ENCODE measurements around the gene ZNF467. TPM values are rescaled to one million over a fixed set of nuclear protein-coding genes. Genes with fewer than 3 reads are reported as not detected.
A peak's percentile ranks its signal among the peaks of the same experiment; 100 is the strongest.

Gene ZNF467
- total RNA-seq, 1 donor from 2014 or later: 10.1 TPM

DNA sequence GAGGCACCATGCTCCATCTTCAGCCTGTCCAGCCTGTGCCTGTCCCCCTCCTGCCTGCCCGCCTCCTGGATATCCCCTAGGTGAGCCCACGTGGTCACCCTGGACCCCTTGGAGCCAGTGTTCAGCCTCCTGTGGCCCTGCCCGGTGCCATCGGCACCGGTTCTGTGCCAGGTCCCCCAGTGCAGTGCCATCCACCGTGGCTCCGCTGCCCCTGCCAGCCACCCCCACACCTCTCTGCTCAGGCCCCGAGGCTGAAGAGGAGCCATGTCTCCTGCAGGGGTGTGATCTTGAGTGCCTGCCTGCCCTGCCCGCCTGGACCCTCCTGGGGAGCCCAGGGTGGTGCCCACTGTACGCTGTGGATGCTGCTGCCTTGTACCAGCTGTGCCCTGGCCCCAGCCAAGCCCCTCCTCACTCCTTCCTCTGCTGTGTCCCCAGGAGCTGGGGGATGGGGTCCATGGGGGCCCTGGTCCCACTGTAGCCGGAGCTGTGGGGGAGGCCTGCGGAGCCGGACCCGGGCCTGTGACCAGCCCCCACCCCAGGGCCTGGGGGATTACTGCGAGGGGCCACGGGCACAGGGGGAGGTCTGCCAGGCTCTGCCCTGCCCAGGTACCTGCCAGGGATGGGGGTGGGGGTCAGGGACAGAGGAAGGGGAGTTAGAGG lies 38.6 kb upstream of the ZNF467 start:
- intact Hi-C loops (cut with DNase I): no loop called here
- ATAC-seq: peak; percentile 7
- DNase-seq (ENCODE audit: low spot score): no peak

DNA sequence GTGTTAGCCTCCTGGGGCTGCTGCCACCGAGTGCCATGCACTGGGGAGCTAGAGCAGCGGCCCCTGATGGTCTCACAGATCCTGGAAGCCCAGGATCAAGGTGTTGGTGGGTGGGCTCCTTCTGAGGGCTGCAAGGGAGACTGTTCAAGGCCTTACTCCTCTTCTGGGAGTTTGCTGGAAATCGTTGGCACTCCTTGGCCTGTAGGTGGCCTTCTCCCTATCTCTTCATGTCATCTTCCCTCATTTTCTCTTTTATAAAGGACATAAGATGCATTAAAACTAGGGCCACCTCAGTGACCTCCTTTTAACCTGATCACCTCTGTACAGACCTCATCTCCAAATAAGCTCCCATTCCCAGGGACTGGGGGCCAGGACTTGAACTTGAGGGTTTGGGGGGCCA lies 37.8 kb upstream of the ZNF467 start:
- intact Hi-C loops (cut with DNase I): no loop called here
- DNase-seq (ENCODE audit: low spot score) (no peak), ATAC-seq (no peak)

DNA sequence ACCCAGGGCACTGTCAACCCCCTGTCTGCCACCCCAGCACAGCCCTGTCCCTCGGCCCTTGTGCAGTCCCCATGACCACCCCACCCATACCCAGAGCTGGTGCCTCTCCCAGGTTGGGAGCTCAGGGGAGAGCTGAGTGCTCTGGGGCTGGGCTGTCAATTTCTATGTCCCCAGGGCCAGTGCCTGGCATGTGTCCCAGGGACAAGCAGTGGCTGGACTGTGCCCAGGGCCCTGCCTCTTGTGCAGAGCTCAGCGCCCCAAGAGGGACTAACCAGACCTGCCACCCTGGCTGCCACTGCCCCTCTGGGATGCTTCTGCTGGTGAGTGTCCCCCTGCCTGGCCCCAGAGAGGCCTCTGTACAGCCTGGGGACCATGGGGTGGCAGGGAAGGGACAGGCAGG lies 35.8 kb upstream of the ZNF467 start:
- intact Hi-C loops (cut with DNase I): no loop called here
- ATAC-seq: no peak
- no peak for DNase-seq (ENCODE audit: low spot score)

DNA sequence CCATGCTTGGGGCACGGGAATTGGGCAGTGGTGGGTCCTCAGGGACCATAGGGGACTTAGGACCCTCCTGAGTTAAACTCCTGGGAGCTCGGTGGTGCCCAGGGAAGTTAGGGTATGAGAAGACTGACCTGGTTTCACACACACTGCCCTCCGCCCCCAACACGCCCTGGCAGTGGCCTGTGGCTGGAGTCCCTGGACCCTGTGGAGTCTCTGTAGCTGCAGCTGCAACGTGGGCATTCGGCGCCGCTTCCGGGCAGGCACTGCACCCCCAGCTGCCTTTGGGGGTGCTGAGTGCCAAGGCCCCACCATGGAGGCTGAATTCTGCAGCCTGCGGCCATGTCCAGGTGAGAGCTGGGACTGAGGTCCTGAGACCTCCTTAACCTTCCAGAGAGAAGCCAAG lies 34.9 kb upstream of the ZNF467 start:
- ATAC-seq: no peak
- no peak for DNase-seq (ENCODE audit: low spot score)
- intact Hi-C loops (cut with DNase I): no loop called here

DNA sequence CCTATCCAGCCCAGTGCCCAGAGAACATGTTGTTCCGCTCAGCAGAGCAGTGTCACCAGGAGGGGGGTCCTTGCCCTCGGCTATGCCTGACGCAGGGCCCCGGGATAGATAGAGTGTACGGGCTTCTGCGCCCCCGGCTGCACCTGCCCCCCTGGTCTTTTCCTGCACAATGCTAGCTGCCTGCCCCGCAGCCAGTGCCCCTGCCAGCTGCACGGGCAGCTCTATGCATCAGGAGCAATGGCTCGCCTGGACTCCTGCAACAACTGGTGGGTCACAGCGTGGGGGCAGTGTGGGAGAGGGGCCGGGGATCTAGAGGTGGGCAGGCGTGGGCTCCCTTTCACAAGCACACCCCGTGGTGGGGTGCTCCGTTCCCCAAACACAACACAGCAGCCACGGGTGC lies 33.3 kb upstream of the ZNF467 start:
- DNase-seq (ENCODE audit: low spot score) (no peak), ATAC-seq (peak; percentile 6)
- intact Hi-C loops (cut with DNase I): no loop called here

DNA sequence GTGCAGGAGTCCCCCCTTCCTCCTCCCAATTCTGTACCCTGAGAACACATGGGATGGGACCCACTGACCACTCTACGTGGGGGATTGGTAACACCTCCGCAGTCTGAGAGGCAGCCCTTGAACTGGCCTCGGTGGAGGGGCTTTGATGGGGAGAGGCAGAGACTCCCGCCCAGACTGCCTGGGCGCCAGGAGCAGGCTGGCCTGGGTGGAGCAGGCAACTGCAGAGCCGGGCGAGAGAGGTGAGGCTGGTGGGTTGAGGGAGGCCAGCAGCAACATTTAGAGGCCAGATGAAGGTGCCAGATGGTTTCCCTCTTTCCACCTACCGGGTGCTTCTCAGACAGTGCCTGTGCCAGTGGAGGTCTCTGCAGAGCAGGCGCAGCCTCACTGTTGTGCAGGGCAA lies 30.7 kb upstream of the ZNF467 start:
- ATAC-seq: no peak
- no peak for DNase-seq (ENCODE audit: low spot score)

DNA sequence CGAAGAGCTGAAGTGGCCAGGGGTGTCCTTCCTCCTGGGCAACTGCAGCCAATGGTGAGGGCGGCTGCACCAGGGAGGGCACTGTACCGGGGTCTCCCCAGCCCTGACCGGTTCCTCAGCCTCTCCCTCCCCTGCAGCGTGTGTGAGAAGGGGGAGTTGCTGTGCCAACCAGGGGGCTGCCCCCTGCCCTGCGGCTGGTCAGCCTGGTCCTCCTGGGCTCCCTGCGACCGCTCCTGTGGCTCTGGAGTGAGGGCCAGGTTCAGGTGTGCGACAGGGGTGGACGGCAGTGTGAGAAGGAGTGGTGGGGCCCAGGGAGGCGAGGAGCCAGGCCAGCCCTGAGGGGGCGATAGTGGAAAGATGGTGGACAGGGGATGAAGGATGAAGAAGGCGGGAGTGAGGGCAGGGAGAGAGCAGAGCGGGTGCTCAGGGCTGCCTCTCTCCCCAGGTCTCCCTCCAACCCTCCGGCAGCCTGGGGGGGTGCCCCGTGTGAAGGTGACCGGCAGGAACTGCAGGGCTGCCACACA lies 30.2 kb upstream of the ZNF467 start:
- ATAC-seq (no peak), DNase-seq (ENCODE audit: low spot score) (no peak)
- intact Hi-C loops (cut with DNase I): no loop called here

More for the DNA sequence above, 30.7 kb upstream of the ZNF467 start:
- intact Hi-C loops (cut with DNase I): no loop called here

DNA sequence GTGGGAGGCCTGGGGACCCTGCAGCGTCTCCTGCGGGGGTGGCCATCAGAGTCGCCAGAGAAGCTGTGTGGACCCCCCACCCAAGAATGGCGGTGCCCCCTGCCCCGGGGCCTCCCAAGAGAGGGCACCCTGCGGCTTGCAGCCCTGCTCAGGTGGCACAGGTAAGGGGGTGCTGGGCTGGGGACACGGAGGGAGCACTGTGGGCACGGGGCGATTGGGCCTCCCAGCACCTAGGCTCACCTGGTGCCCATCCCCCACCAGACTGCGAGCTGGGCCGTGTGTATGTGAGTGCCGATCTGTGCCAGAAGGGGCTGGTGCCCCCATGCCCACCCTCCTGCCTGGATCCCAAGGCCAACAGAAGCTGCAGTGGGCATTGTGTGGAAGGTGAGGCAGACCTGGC lies 29.6 kb upstream of the ZNF467 start:
- intact Hi-C loops (cut with DNase I): no loop called here
- ATAC-seq (no peak), DNase-seq (ENCODE audit: low spot score) (no peak)

DNA sequence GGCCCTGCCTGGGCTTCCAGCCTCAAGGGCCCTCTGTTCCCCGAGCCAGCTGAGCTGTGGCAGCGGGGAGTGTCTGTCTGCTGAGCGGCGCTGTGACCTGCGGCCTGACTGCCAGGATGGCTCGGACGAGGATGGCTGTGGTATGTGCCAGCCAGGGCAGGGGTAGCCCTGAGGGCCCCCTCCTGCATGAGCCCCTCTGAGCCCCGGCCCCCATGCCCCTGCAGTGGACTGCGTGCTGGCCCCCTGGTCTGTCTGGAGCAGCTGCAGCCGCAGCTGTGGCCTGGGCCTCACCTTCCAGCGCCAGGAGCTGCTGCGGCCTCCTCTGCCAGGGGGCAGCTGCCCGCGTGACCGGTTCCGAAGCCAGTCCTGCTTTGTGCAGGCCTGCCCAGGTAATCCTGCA lies 28.4 kb upstream of the ZNF467 start:
- intact Hi-C loops (cut with DNase I): no loop called here
- no peak for ATAC-seq

DNA sequence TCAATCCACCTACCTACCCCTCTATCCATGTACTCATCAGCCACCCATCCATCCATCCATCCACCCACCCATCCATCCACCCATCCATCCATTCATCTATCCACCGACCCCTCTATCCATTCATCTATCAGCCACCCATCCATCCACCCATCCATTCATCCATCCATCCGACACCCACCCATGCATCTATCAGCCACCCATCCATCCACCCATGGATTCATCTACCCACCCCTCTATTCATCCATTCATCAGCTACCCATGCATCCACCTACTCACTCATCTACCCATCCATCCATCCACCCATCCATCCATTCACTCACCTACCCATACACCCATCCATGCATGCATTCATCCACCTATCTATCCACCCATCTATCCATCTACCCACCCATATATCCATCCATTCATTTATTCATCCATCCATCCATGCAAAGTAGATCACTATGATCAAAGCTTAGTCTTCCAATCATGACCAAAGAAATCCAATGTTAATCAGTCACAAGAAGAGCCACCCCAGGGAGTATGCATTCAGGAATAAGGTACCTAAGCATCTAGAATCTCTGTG lies 27.7 kb upstream of the ZNF467 start:
- intact Hi-C loops (cut with DNase I): no loop called here
- no peak for DNase-seq (ENCODE audit: low spot score)
- ATAC-seq: no peak

More for the DNA sequence above, 28.4 kb upstream of the ZNF467 start:
- DNase-seq (ENCODE audit: low spot score): no peak

DNA sequence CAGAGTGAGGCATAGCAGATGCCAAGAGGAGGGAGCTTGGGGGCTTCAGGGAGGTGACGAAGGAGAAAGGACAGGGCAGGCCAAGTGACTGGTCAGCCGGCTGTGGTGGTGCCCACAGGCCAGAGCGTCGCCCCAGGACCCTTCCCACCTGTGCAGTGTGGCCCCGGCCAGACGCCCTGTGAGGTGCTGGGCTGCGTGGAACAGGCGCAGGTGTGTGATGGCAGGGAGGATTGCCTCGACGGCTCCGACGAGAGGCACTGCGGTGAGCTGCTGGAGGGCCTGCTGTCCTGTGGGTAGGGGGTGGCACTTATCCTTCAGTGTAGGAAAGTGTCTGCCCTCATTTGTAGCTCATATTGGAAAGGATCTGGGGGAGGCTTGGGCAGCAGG lies 26.8 kb upstream of the ZNF467 start:
- intact Hi-C loops (cut with DNase I): no loop called here
- no peak for DNase-seq (ENCODE audit: low spot score)
- no peak for ATAC-seq

DNA sequence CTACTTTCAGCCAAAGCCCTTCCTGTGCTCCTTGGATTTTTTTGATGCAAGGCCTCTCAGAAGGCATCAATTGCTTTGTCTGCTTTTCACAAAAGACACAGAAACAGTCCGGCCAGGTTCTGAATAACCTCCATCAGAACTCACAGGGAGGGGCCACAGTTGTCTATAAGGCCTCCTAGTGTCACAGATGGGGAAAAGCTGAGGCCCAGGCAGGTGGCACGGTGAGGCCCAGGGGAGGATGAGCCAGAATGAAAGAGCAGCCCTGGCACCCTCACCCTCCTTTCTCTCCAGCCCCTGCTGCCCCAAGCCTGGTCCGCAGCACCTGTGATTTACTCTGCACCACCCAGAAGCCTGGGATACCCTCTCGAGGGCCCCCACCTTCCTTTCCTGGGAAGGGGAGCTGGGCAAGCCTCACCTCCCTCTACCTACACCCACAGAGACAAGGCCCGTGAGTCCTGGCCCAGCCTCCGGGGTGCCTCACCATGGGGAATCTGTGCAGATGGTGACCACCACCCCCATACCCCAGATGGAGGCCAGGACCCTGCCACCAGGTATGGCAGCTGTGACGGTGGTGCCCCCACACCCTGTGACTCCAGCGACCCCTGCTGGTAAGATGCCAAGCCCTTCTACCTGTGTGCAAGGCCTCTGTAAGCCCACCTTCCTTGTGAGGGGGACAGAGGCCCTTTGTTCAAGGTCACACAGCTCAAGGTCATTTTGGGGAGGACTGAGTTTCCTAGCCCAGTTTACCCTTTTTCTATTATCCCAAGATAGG lies 26.2 kb upstream of the ZNF467 start:
- intact Hi-C loops (cut with DNase I): no loop called here
- ATAC-seq (no peak), DNase-seq (ENCODE audit: low spot score) (peak; percentile 69)

DNA sequence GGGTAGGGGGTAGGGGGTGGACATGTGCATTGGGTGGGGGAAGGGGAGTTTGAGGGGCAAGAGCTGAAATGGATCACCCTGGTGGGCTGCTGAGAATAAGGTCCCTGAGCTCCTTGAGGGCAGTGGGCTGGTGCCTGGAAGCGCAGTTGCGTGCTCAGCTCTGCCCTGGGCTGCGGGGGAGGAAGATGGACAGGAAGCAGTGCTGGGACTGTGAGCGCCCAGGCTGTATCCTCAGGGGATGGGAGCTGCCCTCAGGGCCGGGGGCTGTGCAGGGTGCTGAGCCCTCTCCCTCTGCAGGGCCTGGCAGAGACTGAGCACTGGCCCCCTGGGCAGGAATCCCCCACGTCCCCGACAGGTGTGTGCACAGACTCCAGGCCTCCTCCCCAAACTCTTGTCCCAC lies 24.4 kb upstream of the ZNF467 start:
- DNase-seq (ENCODE audit: low spot score): no peak
- intact Hi-C loops (cut with DNase I): no loop called here
- ATAC-seq: no peak

DNA sequence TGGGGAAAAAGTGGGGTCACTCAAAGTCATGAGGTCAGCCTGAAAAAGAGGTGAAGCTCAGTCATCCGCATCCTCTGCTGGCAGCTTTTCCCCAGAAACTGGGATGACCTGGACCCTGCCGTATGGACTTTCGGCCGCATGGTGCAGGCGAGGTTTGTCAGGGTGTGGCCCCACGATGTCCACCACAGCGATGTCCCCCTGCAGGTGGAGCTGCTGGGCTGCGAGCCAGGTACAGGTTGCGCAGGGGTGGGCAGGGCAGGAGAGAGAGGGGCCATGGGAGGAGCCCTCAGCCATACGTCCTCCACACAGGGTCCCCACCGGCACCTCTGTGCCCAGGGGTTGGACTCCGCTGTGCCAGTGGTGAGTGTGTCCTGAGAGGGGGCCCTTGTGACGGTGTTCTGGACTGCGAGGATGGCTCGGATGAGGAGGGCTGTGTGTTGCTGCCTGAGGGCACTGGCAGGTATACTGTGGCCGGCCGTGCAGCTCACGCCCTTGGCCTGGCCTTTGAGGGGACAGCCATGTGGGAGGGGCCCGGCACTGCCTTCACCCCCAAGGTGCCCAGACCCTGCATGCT lies 23.0 kb upstream of the ZNF467 start:
- intact Hi-C loops (cut with DNase I): no loop called here
- ATAC-seq (no peak), DNase-seq (ENCODE audit: low spot score) (no peak)

DNA sequence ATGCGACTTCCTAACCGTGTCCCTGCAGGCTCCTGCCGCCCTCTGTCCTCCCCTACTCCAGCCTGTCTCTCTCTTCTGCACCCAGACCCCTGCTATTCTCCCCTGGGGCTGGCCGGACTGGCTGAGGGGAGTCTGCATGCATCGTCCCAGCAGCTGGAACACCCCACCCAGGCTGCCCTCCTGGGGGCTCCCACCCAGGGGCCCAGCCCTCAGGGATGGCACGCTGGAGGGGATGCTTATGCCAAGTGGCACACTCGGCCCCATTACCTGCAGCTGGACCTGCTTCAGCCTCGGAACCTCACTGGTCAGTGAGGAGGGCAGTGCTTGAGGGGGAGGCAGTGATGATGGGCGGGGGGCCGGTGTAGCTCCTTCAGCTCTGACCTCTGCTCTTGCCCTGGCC lies 21.7 kb upstream of the ZNF467 start:
- ATAC-seq (no peak), DNase-seq (ENCODE audit: low spot score) (no peak)
- intact Hi-C loops (cut with DNase I): no loop called here

DNA sequence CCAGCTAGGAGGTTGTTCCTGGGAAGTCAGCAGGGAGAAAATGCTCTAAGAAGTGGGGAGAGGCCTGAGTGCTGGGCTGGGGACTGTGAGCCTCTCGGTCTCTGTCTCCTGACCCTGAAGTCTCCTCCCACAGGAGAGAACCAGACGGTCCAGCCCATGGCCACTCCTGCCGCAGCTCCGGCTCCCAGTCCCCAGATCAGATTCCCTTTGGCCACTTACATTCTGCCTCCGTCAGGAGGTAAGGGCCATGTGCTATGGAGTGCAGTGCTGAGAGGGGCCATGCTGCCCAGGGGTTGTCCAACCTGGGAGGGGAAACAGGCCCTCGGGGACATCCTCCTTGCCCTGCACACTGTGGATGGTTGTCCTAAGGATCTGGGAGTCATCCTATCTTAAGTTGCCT lies 21.3 kb upstream of the ZNF467 start:
- ATAC-seq: no peak
- DNase-seq (ENCODE audit: low spot score): no peak
- intact Hi-C loops (cut with DNase I): no loop called here

DNA sequence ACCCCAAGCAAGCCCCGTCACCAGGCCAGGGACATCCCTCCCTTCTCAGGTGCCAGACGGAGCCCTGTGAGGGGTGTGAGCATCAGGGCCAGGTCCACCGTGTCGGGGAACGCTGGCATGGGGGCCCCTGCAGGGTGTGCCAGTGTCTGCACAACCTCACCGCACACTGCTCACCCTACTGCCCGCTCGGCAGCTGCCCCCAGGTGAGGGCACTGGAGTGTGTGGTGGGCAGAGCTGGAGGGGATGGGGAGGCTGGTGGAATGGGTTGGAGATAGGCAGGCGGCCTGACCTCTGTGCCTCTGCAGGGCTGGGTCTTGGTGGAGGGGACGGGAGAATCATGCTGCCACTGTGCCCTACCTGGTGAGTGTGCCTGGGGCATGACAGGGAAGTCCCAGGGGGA lies 19.9 kb upstream of the ZNF467 start:
- intact Hi-C loops (cut with DNase I): no loop called here
- DNase-seq (ENCODE audit: low spot score) (no peak), ATAC-seq (no peak)

DNA sequence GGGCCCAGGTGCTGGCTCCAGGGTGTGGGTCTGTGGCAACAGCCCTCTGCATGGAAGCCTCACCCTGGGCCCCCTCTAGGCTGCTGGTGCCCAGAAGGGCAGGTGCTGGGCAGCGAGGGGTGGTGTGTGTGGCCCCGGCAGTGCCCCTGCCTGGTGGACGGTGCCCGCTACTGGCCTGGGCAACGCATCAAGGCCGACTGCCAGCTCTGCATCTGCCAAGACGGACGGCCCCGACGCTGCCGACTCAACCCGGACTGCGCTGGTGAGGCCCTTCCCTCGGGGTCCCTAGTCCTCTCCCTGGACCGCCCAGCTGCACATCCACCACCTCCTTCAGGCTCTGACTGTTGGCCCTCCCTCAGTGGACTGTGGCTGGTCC lies 18.8 kb upstream of the ZNF467 start:
- ATAC-seq: no peak
- intact Hi-C loops (cut with DNase I): no loop called here
- no peak for DNase-seq (ENCODE audit: low spot score)

DNA sequence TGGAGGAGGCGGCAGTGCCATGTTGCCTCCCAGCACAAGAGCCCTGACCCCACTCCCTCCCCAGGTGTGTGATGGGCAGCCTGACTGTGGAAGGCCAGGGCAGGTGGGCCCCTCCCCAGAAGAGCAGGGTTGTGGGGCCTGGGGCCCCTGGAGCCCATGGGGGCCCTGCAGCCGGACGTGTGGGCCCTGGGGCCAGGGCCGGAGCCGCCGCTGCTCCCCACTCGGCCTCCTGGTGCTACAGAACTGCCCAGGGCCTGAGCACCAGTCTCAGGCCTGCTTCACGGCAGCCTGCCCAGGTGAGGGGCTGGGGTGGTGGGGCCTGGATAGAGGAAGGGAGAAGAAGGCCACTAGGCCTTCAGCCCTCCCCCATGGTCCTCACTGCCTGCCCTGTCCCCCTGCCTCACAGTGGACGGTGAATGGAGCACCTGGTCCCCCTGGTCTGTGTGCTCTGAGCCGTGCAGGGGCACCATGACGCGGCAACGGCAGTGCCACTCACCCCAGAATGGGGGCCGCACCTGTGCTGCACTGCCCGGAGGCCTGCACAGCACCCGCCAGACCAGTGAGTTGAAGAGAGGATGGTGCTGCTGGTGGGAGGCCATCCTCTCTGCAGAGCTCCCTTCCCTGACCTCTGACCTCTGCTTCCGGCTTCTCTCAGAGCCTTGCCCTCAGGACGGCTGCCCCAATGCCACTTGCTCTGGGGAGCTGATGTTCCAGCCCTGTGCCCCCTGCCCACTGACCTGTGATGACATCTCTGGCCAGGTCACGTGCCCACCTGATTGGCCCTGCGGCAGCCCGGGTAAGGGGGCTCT lies 18.2 kb upstream of the ZNF467 start:
- DNase-seq (ENCODE audit: low spot score) (no peak), ATAC-seq (no peak)
- intact Hi-C loops (cut with DNase I): no loop called here
